Measurements from ENCODE around the gene GRIN2A.

GRIN2A gene

GRCh38 chr16:9957002-9957401 is 225.2 kb downstream of the GRIN2A start:
- DNase-seq: no peak

GRCh38 chr16:9955677-9956076 is 226.6 kb downstream of the GRIN2A start:
- no peak for DNase-seq

DNA sequence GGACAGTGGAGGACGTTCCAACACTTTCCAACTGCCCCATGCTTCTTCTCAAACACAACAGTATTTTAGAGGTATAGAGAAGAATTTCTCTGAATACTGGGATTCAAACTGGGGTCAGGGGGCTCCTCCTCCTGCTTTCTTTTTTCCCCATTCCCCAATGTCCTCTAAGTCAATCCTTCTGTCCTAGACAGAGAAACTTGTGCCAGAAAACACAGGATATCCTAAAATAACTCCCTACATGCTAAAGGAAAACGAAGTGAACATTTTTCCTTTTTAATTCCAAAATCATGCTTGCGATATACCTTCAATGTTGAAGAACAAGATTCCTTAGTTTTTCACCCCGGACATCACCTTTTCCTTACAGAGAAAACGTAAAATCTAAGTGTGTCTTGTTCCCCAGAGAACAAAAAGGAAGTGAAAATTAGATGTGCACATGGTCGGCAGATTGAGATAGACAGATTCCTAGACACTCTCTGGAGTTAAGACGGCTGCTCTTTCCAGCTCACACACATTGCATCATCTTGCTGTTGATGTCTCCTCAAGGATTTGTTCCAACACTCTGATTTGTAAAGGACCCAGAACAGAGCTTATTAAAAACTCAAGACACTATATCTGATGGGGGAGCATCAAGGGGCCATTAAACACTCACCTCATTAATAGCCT is 228.2 kb downstream of the GRIN2A start:
- DNase-seq: no peak

DNA sequence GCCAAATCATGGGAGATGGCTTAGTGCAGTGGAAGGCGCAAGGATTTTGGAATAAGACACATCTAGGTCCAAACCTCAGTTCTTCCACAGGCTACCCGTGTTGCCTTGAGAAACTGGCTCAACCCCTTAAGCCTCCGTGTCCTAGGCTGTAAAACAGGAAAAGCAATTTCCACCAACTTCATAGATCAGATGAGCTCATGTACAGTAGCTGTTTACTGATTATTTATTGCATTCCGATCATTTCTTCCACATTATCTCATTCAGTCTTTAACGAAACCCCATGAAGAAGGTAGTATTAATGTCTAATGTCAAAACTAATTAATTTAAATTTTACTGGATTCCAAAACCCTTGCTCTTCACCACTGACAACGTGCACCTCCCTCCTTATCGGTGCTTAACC is 231.6 kb downstream of the GRIN2A start:
- DNase-seq: no peak

- DNase-seq: no peak
Measured at GRCh38 chr16:9949396-9949795, 232.8 kb downstream of the GRIN2A start.

GRCh38 chr16:9948933-9949332 is 233.3 kb downstream of the GRIN2A start:
- DNase-seq: no peak

- DNase-seq: no peak
Measured at GRCh38 chr16:9946022-9946720, 236.1 kb downstream of the GRIN2A start.

- DNase-seq: no peak
Measured at GRCh38 chr16:9943121-9943520, 239.1 kb downstream of the GRIN2A start.

GRCh38 chr16:9941245-9941644 is 241.0 kb downstream of the GRIN2A start:
- no peak for DNase-seq

DNA sequence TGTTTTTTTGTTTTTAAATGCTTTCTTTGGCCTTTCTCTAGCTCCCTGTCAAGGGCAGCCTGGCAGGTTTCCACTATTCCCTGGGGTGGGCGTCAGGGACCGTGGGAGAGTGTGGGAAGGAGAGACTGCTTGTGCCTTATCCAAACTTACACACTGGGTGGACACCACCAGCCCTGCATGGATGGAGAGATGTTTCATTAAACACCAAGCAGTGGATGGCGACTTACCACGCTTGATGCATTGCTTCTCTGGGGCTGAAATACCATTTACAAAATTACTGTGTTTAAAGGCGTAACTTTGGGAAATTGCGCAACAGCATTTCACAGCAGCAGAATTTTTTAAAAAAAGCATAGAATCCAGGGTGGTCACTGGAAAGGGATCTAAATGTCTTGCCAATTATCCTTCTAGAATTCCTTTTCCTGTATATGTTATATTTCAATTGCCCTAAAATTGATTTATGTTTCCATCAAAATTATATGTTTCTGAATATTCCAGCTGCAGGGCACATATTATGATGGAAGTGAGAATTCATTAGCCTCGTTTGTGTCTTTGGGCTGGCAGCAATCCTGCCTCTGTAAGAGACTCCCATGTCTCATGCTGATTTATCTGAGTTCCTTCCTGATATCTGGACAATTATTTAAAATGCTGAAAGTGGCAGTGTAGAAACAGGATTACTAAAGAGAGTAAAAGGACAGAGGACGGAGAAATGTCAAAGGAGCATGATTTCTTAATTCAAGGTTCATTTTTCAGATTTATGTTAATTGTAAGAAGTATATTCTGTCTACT is 247.3 kb downstream of the GRIN2A start:
- no peak for DNase-seq

DNA sequence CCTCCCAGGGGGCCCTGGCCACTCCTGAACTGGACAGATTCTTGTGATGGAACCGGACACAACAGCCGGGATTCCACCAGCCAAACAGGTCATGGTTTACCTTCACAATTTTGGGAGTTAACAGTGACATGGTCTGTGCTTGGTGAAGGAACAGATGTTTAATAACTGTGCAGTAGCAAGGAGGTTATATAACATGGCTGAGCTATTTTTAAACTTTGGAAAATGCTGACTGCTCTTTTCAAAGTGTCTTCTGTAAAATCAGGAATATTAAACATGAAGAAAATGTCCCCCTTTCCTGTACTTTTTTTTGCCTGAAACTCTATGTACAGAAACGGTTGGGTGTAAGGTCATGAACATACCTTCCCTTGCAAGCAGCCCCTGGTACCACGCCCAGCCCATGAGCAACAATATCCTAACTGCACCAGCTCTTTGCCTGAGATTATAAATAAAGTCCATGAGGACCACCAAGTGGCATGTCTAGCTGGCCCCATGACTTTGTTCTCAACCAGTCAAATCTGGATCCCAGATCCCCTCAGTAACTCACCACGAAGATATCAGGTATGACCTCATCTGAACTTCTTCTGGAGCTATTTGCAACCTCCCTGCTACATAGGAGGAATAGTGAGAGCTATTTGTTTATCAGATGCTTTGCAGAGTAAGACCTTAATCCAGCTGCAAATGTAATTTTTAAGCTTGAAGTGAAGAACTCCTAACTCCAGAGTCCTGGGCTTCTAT is 249.1 kb downstream of the GRIN2A start:
- no peak for DNase-seq

GRCh38 chr16:9932000-9932399 is 250.2 kb downstream of the GRIN2A start:
- DNase-seq: no peak

DNA sequence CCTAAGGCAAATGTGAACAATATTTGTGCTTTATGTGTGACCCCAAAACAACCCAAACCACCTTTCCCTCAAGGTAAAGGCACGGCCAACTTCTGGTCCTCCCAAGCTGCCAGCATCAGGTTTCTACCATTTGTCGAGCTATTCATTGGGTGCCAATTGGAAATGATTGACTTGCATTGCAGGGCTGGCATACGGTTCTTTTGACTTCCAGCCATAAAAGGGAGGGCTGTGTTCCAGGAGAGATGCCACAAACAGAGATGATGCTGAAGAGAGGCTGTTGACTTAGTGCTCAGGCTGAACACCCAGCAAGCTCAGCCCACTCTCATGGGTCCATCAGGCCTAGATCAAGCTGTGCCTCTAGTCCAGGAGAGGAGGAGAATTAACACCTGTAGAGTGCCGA is 252.4 kb downstream of the GRIN2A start:
- DNase-seq: no peak

DNA sequence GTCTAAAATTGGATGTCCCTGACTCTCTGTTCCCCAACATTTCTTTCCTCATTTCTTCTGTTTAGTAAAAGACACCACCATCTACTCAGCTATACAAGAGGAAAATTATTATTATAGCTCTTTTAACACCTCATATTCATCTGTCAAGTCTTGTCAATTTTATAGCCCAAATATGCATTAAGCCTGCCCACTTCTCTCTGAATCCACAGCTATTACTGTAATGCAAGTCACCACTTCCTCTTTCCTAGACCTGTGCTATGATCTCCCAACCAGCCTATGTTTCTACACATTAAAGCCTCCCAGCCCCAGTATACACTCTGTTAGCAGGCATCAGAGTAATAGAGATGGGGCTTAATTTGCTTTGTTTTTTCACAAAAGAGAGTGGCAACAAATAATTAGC is 252.9 kb downstream of the GRIN2A start:
- no peak for DNase-seq

- DNase-seq: no peak
Measured at GRCh38 chr16:9922441-9922840, 259.8 kb downstream of the GRIN2A start.

- DNase-seq: no peak
Measured at GRCh38 chr16:9921997-9922396, 260.2 kb downstream of the GRIN2A start.

DNA sequence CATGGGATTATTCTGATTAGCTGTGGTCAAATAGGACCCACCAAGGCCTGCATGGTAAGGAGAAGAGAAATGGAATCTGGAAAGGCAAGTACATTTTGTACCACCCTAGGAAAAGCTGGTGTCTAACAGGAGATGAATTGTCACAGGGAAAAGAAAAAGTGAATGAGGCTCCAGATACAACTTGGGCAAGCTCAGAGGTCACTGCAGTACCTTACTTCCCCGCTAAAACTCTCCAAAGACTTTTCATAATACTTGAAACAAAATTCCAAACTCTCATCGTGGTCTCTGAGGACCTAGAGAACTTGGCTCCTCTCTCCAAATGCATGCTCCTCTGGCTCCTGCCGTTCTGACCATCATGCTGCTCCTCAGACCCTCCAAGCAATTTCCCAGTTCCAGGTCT is 262.8 kb downstream of the GRIN2A start:
- DNase-seq: no peak

DNA sequence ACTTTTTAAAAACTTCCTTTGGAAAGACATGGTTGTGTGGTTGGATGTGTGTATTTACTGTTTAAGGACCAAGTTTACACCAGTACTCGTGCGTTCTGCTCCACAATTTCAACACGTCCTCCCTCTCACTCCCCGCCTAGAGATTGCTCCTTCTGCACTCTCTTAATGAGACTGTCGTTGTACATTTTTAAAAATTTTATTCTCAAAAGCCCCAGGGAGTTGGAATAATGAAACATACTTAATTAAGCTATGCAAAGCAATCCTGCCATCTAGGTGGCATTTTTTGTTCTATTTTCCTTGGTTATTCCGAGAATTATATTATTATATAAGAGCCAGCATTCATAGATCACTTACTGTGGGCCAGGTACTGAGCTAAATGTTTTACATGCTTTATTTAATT is 264.5 kb downstream of the GRIN2A start:
- no peak for DNase-seq

DNA sequence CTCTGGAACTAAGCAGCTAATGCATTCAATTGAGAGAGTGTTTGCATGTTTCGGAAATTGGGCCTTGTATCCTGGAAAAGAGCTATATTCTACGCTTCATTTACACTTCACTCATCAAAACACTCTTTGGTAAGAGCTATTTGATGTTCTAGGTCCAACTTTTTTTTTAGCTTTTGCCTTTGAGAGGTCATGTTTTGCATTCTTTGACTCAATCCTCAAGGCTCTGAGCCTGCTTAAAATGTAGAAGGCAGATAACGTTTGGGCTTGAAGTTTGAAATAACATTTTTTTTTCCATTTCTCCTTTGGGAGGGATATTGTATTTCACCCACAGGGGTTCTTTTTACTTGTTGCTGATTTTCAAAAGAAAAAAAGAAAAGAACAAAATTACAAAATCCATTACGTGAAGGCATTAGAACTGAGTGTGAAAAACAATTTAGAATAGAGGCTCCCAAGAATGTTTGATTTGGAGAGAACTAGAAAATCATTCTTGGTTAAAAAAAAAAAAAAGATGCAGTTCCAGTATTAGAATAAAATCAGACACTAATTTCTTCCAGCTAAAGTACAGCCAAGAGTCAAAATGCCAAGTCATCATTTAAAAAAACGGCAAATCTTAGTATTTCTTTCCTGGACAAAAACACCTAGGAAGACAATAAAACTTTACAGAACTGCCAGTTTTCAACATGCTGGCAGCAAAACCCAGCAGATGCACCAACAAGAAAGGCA is 268.5 kb downstream of the GRIN2A start:
- DNase-seq: no peak

DNA sequence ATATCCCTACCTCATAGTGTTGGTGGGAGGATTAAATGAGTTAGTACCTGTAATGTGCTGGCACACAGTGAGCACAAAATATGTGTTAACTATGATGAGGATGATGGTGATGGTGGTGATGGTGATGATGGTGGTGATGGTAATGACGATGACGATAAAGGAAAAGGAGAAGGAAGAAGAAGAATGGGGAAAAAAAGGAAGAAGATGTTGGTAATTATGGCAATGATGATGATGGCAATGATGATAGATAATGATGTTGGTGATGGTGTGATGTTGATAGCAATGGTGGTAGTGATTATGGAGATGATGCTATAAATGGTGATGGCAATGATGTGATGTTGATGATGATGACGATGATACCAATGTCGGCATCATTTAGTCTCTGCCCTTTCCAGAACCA is 270.2 kb downstream of the GRIN2A start:
- no peak for DNase-seq

DNA sequence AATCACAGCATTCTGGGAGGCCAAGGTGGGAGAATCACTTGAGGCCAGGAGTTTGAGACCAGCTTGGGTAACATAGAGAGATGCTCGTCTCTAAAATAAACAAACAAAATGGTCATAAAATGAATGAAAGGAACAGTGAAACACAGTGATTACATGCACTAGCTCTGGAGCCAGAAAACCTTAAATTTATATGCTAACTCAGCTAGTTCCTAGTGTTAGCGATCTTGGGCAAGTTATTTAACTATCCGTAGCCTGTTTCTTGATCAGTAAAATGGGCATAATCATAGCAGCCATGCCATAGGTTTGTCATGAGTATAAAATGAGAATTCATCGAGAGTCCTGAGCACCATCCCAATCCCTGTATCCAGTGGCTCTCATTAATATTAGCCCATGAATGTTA is 271.0 kb downstream of the GRIN2A start:
- DNase-seq: no peak

GRCh38 chr16:9909072-9909825 is 273.0 kb downstream of the GRIN2A start:
- no peak for DNase-seq

Measured in activated gamma-delta T cell (primary cell).